Heart left ventricle (tissue), 13 donors: ENCODE data around the gene SH2D4B.

Experiments
- CTCF ChIP-seq, 12 donors: fragments of 200-600 bp; sonication (generic) in 4 of 12; IDR thresholded peaks; one replicate each; pipeline versions ENCODE4 v1.5.0 to v1.8.0; 2018 to 2022; ENCODE audit warnings: antibody characterized with exemption in 12 of 12, mild to moderate bottlenecking in 5 of 12
- POLR2A ChIP-seq, 2 donors: fragments of 450-650 bp; IDR thresholded peaks; one replicate each; pipeline ENCODE4 v1.6.1; 2017; ENCODE audit warnings: antibody characterized with exemption in 2 of 2, mild to moderate bottlenecking in 2 of 2, moderate library complexity in 2 of 2
- donor health status: ischemic (EF 13 %, LVEDD 7.1; RV severe dilation, severe dysfunction).
- donor health status: DM: no; HTN: yes; CAD: no.
- donor health status: DM: no; HTN: no; CAD: no.
- donor health status: ischemic (EF 25% LVEDD 6.9; RV normal size, moderate dysfunction).
- donor health status: ischemic (EF 25% LVEDD 5.7; RV mildly dilated, moderate dysfunction).
- donor health status: ischemic (EF 35%, LVEDD 5.7; RV mildly dilated, moderate dysfunction).
- donor health status: nonischemic (EF 11% LVEDD 7.7; RV severe dilation, severe dysfunction).
- donor health status: DM: yes; HTN: yes; CAD: no.
- donor health status: PGD.
- donor health status: ischemic (EF 29% LVEDD 5.4; RV normal size, mild dysfunction).
- donor health status: nonischemic (EF 23%, LVEDD 6.1; RV moderate dilation, normal function).

- no peak for TF ChIP-seq CTCF (IDR thresholded peaks at IDR 0.05)
- TF ChIP-seq POLR2A (IDR thresholded peaks at IDR 0.05), result no peak
Observed at GRCh38 chr10:80670774-80671173, 133.1 kb downstream of the SH2D4B start.
